ENCODE results near the gene R3HCC1L.
A peak's percentile ranks its signal among the peaks of the same experiment; 100 is the strongest.
"Not testable (repeated sequence)": the region's sequence is repeated elsewhere in the genome, so short reads cannot be mapped to it uniquely, and the experiment has no call there.

Gene R3HCC1L

GRCh38 chr10:98135222-98135899 lies 904 bp downstream of the R3HCC1L start:
- CTCF ChIA-PET, result interaction anchor here (0.6 to 1.4 kb wide), 3 partner anchors 39 to 1424 kb away, joined by 3 to 9 read pairs (median 4); no protein-coding TSS in a partner anchor
- TF ChIP-seq CTCF (conservative IDR thresholded peaks at IDR 0.05; ENCODE audit: low read depth), result no peak
- peak overlapping the region; percentile 86 for H3K27ac ChIP-seq
- POLR2A ChIA-PET (ENCODE audit: low non-redundant PET), result interaction anchor here (0.7 kb wide), 2 partner anchors 11 to 76 kb away, joined by 3 to 4 read pairs; no protein-coding TSS in a partner anchor
- no peak for DNase-seq (ENCODE audit: low spot score)

- DNase-seq (ENCODE audit: low spot score); H3K27ac ChIP-seq; CTCF ChIA-PET; POLR2A ChIA-PET (ENCODE audit: low non-redundant PET): not testable (repeated sequence)
Measured at GRCh38 chr10:98136775-98137174, 2.3 kb downstream of the R3HCC1L start.

- no peak overlapping the region for H3K27ac ChIP-seq
- ChIA-PET POLR2A (ENCODE audit: low non-redundant PET) (no interaction called here), CTCF (no interaction called here)
- no peak for TF ChIP-seq CTCF (conservative IDR thresholded peaks at IDR 0.05; ENCODE audit: low read depth)
- DNase-seq (ENCODE audit: low spot score), result no peak
Measured at GRCh38 chr10:98138031-98138430, 3.6 kb downstream of the R3HCC1L start.

- H3K27ac ChIP-seq, result no peak overlapping the region
- POLR2A ChIA-PET (ENCODE audit: low non-redundant PET), result no interaction called here
- CTCF ChIA-PET, result interaction anchor here (0.8 kb wide), 1 partner anchor 32 kb away, joined by 3 read pairs; no protein-coding TSS in a partner anchor
- TF ChIP-seq CTCF (conservative IDR thresholded peaks at IDR 0.05; ENCODE audit: low read depth), result no peak
- DNase-seq (ENCODE audit: low spot score), result no peak
Measured at GRCh38 chr10:98139431-98139830, 5.0 kb downstream of the R3HCC1L start.

- CTCF ChIA-PET, result interaction anchor here (0.6 kb wide), 1 partner anchor 135 kb away, joined by 3 read pairs; no protein-coding TSS in a partner anchor
- H3K27ac ChIP-seq, result no peak overlapping the region
- DNase-seq (ENCODE audit: low spot score), result no peak
- no peak for TF ChIP-seq CTCF (conservative IDR thresholded peaks at IDR 0.05; ENCODE audit: low read depth)
- POLR2A ChIA-PET (ENCODE audit: low non-redundant PET), result no interaction called here
Measured at GRCh38 chr10:98141484-98142073, 7.1 kb downstream of the R3HCC1L start.

DNA sequence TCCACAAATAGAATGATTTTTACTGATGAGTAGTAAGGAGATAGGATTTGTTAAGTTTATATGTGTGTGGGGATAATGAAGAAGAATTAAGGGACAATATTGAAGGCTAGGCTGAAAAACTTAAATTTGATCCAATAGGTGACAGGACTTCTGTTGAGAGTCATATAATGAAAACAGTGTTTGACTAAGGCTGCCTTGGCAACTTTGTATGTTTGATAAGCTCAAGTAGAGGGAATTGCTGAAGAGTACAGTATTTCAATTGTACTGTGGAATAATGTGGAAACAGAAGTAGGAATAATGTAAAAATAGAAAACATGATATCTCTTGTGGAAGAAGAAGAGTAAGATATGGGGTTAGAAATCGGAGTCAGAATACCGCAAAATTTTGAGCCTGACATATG lies 10.5 kb downstream of the R3HCC1L start:
- no peak overlapping the region for H3K27ac ChIP-seq
- TF ChIP-seq CTCF (conservative IDR thresholded peaks at IDR 0.05; ENCODE audit: low read depth), result no peak
- ChIA-PET CTCF (no interaction called here), POLR2A (ENCODE audit: low non-redundant PET) (no interaction called here)
- no peak for DNase-seq (ENCODE audit: low spot score)

GRCh38 chr10:98149858-98150257 lies 15.4 kb downstream of the R3HCC1L start:
- DNase-seq (ENCODE audit: low spot score), result no peak
- ChIA-PET POLR2A (ENCODE audit: low non-redundant PET) (no interaction called here), CTCF (no interaction called here)

More at GRCh38 chr10:98149858-98150257, 15.4 kb downstream of the R3HCC1L start:
- no peak for TF ChIP-seq CTCF (conservative IDR thresholded peaks at IDR 0.05; ENCODE audit: low read depth)
- H3K27ac ChIP-seq, result no peak overlapping the region
